Nucleus accumbens (tissue), 56 donors: ENCODE measurements around the gene AMOTL1.

Source experiments
- DNase-seq, 56 donors: peaks; one replicate each; lab custom pipeline; 2025; lab: John Stamatoyannopoulos, UW

Gene AMOTL1

DNA sequence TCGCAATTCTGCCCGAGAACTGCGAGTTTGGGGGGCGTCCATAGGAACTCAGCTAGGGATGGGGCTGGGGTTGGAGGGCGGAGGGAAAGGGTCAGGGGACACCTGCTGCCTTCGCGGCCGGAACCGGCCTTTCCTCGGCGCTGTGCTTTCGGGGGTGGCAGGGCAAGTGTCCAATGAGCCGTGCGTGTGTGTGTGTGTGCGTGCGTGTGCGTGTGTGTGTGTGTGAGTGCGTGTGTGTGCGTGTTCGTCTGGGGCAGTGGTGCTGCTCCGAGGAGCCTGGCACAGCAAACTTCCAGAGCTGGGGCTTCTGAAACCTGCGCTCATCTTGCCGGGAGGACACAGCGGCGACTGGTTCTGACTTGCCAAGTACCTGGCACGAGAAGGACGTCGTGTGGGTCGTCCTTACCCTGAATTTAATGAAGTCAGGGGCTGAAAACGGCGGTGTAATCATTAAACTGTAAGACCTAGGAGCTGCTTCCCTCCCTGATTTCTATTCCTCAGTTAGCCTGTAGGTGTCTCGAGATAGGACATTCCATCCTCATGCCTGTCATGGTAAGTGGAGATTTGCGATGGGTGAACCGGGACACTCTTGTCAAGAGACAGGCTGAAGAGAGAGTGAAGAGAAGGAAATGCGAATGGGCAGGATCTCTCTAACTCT, 27.0 kb upstream of the AMOTL1 start:
- peak in 22 of 56 donors; percentile 2 to 61 (median 20) for DNase-seq

DNA sequence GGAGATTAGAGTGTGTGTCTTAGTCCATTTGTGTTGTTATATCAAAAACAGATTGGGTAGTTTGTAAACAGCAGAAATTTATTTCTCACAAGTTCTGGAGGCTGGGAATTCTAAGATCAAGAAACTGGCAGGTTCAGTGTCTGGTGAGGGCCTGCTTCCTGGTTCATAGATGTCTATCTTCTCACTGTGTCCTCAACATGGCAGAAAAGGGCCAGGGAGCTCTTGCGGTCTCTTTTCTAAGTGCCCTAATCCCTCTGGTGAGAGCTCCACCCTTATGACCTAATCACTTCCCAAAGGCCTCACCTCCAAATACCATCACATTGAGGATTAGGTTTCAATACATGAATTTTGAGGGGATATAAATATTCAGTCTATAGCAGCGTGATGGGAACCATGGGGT, 25.5 kb upstream of the AMOTL1 start:
- no peak for DNase-seq

DNA sequence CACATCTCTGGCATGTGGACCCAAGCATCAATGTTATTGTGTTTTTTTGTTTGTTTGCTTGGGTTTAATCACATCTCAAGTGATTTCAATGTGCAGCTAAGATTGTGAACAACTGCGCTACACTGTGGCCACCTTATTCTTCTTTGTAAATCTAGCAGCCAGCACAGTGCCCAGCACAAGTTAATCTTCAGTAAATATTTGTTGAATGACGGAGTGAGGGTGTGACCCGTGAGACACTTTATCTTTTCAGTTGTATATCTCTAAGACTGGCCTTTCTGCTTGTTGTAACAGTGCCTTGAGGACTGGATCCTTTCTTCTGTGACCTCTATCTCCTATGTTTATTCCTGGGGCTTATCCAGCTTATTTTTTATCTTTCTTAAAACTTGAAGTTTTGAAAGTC, 21.4 kb upstream of the AMOTL1 start:
- no peak for DNase-seq

DNA sequence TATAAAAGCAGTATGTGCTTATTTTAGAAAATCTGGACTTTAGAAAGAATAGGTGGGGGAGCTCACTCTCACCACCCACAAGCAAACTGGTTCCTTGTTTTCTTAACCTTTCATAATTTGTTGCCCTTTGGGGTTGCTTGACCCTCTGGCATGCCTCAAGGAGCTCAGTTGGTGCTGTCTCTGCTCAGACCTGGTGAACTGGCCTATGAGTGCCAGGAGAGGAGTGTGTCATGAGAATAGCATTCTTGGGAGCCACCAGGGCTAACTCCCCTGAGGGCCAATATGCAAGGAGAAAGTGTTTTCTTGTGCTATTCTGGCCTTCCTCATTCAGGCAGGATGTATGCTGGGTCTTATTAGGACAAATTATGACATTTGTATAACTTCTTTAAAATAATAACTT, 21.0 kb upstream of the AMOTL1 start:
- no peak for DNase-seq

GRCh38 chr11:94747601-94748041, 20.5 kb upstream of the AMOTL1 start:
- no peak for DNase-seq

GRCh38 chr11:94749369-94749768, 18.8 kb upstream of the AMOTL1 start:
- DNase-seq: no peak

- DNase-seq: no peak
Measured at GRCh38 chr11:94750319-94751217, 17.6 kb upstream of the AMOTL1 start.

- DNase-seq: no peak
Measured at GRCh38 chr11:94751218-94751609, 16.9 kb upstream of the AMOTL1 start.

- no peak for DNase-seq
Measured at GRCh38 chr11:94751786-94752185, 16.4 kb upstream of the AMOTL1 start.

GRCh38 chr11:94753630-94754029, 14.5 kb upstream of the AMOTL1 start:
- no peak for DNase-seq

GRCh38 chr11:94754335-94754734, 13.8 kb upstream of the AMOTL1 start:
- no peak for DNase-seq

DNA sequence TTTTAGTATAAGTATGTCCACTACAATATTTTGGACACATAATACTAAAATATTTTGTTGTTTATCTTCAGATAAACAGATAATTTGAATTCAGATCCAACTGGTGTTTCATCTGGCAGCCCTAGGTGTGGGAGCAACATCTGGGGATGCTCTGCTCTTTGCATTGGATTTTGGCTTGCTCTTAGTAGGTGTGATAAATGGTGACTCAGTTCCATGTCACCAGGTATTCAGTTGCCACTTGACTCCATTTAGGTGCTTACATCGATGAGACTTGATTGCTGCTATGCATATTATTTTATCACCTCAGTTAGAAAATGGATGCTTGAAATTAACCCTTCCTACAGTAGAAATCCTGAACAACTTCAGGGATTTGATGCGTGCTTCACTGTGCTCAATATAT, 13.3 kb upstream of the AMOTL1 start:
- DNase-seq: no peak

- DNase-seq: no peak
Measured at GRCh38 chr11:94755494-94755893, 12.7 kb upstream of the AMOTL1 start.

DNA sequence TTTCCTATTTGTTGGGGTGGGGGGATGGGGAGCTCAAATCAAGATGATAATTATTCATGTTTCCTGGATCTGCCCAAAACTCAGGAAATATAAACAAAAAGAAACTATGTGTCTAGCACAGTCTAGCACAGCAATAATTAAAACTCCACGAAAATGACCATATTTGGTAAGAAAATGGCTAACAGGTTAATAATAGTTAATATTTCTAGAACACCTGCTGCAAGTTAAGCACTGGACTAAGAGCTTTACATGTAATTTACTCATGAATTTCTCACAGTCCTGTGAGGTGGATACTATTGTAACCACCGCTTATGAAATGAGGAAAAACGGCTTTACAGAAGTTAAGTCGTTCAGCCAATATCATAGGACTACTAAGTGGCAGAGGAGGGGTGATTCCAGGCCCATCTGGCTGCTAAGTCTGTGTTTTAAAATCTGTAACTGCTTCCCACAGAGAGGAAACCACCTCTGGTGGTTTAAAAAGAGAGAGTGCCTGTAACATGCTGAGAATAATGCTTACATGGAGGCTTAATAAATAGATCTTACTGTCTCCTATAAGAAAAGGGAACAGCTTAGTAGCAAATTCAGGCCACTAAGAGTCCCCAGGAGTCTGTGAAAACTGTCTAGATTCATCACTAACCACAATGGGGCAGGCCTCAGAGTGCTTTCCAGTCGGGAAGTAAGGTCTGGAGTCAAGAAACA, 11.0 kb upstream of the AMOTL1 start:
- no peak for DNase-seq

DNA sequence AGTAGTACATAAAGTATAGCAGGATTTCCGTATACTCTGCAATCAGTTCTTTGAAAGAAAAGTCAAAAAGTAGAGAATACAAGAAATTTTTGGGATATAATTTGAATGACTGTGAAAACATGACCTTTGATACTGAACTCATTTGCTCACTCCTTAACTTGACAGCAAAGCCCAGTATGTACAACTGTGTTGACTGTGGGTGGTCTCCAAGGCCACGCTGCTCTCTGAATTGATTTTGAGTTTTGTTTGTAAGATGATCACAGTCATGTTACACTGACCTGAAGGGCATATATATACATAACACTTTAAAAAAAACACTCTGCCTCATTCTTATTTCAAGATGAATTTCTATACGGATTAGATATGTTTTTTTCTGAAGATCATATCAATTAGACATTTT, 9.5 kb upstream of the AMOTL1 start:
- DNase-seq: no peak

GRCh38 chr11:94759522-94759921, 8.6 kb upstream of the AMOTL1 start:
- DNase-seq: no peak

DNA sequence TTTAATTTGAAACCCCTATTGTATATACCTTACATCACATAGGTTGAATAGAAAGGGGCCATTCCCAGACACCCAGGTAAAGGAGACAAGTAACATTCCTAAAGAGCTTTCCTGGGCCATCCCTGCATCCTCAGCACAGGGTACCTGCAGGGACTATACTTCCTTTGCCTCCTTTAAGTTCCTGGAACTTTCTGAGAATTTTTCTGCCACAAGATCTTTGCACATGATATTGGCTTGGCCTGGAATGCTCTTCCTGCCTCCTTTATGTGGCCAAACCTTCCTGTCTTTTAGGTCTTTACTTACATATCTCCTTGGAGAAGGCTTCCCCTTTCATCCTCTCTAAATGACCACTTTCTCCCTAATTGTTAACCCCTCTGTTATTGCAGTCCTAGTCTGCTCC, 7.9 kb upstream of the AMOTL1 start:
- no peak for DNase-seq

GRCh38 chr11:94762208-94762607, 5.9 kb upstream of the AMOTL1 start:
- no peak for DNase-seq

DNA sequence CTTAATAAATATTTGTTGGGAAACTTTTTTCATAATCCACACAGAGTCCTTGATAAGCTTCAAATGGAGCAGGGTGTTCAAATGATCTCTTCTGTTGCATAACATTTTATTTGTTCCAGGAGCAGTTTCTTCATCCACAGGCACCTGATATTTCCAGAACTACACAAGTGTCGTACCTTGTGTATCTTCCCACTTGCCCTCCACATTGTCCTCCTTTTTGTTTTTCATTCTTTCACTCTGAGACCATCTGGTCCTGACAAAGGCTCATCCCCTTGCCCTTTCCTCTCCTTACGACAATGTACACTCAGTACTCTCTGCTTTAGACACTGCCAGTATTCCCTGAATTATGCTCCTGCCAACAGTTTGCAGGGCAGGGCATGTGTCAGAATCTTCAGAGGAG, 5.2 kb upstream of the AMOTL1 start:
- DNase-seq: no peak

GRCh38 chr11:94766713-94767206, 1.4 kb upstream of the AMOTL1 start:
- no peak for DNase-seq

DNA sequence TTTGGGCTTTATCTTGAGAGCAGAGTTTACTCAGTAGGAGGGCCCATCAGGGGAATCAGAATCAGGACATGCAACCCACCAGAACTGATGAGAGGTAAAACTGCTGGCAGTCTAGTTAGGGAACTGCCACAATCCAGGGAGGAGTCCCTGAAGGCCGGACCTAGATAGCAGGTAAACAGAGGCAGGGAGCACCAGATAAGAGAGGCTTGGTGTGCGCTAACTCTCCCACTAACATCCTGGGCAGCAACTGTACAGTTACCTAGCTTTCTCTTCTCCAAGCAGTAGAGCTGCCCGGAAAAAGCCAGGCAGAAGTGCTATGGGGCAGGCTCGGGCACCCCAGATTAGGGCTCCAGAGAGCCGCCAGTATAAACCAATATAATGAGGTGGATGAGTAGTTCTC, 865 bp upstream of the AMOTL1 start:
- no peak for DNase-seq
